ENCODE measurements around the gene HAGHL.
A peak's percentile ranks its signal among the peaks of the same experiment; 100 is the strongest.

Gene HAGHL

DNA sequence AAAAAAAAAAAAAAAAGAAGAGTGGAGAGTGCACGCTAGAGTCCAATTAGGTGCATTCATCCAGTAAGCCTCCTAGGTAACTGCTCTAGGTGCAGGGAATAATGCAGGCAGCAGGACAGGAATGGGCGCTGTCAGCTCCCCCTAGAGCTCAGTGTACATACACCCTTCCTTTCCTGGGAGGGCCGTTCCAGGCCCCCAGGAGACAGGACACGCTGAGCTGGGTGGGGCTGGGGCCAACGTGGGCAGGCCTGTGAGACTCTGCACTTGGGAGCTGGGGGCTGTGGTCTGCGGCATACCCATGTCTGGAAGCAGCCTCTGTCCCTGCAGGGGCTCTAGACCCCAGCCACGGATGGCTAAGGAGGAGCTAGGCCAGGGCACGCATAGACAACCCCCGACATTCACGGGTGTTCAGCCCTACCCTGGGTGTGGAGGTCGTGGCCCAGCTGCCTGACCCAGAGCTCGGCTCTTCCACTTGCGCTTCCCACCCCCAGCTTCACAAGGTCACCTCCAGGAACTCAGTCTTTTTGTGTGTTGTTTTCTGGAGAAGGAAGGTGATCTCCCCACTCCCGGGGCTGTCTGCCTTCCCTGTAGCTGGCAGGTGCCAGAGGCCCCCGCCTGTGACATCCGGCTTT, 7.0 kb upstream of the HAGHL start:
- DNase-seq = peak in 16 of 58 donors; percentile 26 to 75 (median 55)

DNA sequence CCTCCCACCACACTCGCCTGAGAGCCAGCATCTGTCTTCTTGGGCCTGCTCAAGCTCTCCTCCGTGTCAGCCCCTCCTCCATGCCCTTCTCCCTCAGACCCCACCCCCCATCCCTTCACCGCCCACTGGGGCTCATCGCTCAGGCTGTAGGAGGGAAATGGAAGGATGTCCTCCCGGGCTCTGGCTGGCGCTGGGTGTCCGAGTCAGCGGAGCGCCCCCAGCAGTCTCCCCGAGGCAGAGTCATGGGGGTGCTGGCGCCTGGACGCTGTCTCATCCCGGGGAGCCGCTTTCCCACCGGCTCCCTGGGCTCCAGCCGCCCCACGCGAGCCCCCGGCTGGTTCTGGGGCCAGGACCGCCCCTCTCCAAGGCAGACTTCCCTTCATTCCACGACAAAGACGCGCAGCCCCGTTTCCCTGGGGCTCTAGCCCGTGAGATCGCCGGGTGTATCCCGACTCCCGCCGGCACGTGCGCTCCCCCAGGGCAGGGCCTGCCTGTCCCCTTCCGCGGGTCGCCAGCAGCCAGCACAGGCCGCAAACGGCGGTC, 6.4 kb upstream of the HAGHL start:
- DNase-seq = peak in 57 of 58 donors; percentile 43 to 90 (median 72)

DNA sequence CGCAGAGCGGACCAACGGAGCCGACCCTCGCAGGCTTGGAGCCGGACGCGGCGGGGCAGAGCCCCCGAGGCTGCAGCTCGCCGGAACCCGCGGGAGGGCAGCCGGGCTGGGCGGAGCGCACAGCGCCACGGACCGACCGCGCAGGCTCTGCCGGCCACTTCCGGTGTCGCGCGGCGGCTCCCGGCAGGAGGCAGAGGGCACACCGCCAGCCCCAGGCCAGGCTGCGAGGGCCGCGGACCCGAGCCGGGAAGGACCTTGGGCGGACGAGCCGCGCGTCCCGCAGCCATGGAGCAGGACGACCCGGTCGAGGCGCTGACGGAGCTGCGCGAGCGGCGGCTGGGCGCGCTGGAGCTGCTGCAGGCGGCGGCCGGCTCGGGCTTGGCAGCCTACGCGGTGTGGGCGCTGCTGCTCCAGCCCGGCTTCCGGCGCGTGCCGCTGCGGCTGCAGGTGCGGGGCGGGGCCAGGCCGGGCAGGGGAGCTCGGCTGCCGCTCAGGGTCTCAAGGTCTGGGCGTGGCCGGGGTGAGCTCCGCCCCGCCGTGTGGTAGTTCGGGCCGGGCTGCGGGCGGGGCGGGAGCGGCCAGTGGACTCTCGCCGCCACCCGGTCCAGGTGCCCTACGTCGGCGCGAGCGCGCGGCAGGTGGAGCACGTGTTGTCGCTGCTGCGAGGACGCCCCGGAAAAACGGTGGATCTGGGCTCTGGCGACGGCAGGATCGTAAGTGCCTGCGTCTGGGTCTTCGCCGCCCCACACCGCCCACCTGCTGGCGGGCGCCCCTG, 5.7 kb upstream of the HAGHL start, which contains the start of gene ANTKMT:
ANTKMT (plus strand) TSS at position 157 of the 775 bp plus-strand sequence; CDS start at position 286, 129 bp downstream.
- peak in 57 of 58 donors; percentile 38 to 89 (median 77) for DNase-seq

DNA sequence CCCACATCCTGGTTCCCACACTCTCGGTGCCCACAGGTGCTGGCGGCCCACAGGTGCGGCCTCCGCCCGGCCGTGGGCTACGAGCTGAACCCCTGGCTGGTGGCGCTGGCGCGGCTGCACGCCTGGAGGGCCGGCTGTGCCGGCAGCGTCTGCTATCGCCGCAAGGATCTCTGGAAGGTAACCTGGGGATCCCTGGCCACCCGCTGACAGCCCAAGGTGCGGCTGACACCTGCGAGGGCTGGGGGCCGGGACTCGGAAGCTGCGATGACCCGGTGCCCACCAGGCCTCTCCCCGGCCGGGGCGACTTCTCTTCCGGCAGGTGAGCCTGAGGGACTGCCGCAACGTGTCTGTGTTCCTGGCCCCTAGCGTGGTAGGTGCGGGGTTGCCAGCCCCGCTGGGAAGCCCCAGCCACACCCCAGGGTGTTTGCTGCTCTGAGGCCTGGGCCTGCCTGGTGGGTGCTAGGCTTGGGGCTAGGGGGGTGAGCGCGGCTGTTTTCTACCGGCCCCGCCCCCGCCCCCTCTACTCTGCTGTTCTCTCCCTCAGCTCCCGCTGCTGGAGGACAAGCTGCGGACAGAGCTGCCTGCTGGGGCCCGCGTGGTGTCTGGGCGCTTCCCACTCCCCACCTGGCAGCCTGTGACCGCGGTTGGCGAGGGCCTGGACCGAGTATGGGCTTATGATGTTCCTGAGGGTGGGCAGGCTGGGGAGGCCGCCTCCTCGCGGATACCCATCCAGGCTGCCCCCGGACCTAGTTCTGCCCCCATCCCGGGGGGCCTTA, 5.0 kb upstream of the HAGHL start:
- peak in 1 of 58 donors; percentile 39 for DNase-seq

DNA sequence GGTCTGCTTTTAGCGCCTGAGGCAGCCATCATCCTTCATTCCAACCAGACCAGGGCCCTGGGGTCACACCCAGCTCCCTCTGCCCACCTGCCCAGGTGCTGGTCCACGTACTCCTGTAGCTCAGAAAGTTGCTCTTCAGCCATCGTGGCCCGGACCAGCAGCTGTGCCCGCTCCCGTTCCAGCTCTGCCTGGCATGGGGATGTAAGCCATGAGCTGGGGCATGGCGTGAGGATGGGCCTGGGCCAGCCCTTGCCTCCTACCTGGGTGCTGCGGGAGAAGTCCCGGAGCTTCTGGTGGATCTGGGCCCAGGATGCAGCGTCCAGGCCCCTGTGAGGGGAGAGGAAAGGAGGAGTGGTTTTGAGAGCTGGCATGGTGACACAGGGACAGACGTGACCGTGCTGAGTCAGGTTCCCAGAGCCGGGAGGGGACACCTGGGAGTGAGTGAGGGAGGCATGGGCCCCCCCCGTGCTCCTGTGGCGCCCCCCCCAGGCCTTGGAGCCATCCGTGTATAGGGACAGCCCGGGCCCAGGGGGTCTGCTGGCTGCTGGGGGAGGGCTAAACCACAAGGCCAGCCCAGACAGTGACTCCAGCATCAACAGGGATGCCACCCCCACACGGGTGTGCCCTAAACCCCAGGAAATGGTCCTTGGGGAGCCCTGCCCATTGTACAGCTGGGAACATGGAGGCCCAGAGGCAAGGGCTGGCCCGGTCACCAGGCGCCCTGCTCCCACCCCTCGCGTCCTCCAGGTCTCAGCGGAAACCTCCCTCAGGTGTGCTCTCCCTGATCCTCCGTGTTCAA, 3.9 kb upstream of the HAGHL start:
- DNase-seq = no peak

DNA sequence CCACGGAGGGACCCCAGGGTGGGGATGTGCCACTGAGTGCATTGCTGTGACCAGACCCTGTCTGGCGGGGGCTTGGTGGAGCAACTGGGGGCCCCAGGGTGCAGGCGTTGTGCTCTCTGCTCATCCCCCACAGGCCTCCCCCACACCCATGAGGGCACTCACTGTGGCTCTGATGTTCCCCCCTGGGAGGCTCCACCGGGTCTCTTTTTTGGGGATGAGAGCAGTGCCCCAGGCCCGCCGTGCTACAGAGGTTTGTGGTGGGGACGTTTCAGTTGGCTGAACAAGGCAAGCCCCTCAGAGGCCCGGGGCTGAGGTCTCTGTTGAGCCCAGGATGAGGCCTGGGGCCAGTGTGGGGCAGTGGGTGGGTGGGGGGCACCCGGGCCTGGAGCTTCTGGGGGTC, 3.2 kb upstream of the HAGHL start:
- DNase-seq = no peak

DNA sequence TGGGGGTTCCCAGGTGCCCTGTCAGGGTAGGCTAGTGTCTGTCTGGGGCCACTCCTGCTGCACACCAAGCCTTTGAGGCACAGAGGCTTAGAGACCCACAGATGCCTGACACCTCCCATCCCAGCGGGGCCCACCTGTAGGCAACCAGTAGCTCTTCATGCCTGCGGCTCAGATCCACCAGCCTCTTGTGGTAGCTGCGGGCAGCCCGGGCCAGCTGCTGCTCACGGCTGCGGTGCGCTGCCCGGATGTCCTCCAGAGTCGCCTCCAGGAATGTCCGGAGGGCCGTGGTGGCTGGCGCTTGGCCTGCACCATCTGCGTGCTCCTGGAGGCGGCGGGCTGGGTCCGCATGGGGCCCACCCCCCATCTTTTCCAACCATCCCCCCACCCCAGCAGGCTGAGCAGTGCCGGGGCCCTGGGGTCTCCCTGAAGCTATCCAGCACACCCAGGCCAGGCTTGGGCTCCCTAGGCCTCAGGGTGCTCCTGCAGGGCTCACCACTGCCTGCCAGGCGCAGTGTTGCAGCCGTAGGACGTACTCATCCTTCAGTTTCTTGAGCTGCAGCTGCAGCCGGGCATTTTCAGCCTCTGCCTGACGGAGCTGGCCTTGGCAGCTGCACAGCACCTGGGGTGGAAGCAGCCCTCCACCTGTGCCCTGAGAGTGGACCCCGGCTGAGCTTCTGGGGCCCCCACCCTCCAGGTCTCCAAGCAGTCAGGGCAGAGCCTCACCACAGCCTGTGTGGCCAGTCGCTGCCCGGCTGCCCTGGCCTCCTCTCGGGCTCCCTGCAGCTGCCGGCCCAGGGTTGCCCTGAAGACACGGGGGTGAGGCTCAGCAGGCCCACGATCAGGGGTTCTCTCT, 2.5 kb upstream of the HAGHL start:
- DNase-seq = no peak

DNA sequence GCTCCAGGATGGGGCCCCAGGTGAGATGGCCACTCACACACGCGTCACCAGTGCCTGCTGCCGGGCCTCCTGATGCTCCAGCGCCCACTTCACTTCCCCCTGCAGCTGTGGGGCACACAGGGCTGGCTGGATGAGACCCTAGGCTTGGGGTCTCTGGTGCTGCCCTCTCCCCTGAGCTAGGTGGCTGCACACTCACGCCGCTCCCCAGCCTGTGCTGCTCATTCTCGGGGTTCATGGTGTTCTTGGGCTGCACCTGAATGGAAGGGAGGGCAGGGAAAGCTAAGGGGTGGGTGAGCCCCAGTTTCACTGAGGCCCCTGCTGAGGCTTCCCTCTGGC, 1.9 kb upstream of the HAGHL start:
- DNase-seq = no peak

DNA sequence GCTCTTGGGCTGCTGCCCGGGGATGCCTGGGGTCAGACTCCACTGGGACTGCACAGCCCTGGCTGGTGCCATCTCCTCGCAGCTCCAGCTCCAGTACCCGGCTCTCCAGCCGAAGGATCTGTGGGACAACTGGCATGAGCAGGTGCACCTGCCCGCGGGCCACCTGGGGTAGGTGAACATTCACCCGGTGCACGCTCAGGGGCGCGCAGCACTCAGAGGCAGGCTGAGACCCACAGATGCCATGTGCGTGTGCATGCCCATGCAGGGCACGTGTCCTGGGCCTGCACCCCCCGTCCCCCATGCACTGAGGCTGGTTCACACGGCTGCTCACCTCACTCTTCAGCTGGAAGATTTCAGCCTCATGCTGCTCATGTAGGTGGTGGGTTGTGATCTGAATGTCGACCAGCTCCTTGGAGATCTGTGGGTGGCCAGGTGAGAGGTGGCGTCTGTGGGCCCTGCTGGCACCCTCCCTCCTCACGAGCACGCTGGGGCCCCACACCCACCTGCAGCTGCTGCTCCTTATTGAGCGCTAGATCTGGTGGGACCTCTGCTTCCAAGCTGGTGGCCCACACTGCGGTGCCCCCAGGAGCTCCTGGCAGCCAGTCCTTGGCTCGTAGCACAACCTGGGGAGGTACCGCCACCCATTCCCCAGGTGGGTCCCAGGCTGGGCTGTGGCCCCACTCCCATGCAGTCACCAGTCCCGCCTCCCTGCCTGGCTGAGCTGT, 1.3 kb upstream of the HAGHL start:
- no peak for DNase-seq

DNA sequence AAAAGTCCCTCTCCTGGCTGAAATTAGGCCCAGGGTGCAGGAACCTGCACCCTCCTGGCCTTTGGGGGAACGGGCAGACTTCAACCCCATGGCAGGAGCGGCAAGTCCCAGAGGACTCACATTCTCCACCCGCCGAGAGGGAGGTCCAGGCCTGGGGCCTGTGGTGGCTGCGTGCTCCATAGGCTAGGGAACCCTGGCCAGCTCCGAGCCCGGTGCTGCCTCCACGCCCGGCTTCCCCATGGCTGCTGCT, 793 bp upstream of the HAGHL start:
- peak in 1 of 58 donors; percentile 27 for DNase-seq

DNA sequence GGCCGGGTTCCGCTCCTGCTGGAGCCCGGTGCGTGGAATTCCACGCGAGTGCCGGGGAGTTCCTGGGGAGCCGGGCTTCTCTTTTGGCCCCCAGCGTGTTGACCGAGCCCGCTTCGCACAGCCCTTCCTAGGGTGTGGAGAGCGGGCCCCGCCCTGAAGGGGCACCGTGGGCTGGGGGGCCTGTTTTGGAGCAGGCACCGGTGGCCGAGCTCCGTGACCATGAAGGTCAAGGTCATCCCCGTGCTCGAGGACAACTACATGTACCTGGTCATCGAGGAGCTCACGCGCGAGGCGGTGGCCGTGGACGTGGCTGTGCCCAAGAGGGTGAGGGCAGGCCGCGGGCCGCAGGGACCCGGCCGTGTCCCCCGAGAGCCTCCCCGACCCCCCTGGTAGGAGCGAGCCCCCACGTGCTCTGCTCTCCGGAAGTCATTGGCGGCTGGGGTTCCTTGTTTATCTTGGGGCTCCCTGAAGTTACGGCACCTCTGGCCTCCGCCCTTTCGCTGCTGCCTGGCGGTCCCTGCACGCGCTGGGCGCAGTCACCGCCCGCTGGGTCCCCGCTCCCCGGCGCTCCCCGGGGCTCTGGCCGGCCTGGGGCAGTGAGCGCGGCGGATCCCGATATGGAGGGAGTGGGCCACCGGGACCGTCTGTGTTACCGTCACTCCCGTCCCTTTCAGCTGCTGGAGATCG, 528 bp downstream of the HAGHL start:
- DNase-seq = no peak

DNA sequence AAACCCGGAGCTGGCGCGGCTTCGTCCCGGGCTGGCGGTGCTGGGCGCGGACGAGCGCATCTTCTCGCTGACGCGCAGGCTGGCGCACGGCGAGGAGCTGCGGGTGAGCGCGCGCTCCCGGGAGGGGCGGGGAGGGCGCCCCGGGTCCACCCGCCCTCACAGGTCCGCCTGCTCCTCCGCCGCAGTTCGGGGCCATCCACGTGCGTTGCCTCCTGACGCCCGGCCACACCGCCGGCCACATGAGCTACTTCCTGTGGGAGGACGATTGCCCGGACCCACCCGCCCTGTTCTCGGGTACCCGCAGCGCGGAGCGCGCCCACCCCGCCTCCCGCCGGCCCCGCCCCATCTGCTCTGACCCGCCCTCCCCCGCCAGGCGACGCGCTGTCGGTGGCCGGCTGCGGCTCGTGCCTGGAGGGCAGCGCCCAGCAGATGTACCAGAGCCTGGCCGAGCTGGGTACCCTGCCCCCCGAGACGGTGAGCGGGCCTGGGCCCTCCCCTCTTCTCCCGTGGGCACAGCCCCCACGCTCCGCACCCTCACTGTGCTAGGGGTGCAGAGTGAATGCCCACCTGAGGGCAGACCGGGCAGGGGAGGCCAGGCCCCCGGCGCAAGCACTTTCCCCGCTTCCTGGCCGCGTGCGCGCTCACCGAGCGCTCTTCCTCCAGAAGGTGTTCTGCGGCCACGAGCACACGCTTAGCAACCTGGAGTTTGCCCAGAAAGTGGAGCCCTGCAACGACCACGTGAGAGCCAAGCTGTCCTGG, 1.4 kb downstream of the HAGHL start:
- peak in 50 of 58 donors; percentile 28 to 82 (median 61) for DNase-seq

DNA sequence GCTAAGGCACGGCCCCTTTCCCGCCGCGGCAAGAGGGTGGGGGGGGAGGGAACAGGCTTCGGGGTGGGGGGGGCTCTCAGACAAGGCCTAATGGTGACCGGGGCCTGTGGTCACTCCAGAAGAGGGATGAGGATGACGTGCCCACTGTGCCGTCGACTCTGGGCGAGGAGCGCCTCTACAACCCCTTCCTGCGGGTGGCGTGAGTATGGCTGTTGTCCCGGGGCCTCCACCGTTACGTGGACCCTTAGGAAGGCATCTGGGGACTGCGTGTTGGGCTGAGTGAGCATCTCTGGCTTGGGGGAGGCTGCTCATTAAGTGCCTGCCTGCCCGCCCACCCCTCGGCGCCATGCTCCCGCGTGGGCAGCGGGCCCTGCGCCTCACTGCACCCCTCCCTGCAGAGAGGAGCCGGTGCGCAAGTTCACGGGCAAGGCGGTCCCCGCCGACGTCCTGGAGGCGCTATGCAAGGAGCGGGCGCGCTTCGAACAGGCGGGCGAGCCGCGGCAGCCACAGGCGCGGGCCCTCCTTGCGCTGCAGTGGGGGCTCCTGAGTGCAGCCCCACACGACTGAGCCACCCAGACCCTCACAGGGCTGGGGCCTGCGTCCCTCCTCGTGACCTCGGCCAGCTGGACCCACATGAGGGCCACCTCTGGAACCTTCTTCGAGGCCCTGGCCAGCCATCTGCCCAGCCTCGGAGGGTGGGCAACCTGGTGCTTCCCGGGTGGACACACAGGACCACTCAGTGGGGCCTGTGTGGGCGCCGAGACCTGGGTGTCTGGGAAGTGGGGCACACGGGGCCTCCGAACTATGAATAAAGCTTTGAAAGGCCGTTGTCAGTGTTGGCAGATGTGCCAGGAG, 2.2 kb downstream of the HAGHL start:
- peak in 5 of 58 donors; percentile 29 to 60 (median 44) for DNase-seq

DNA sequence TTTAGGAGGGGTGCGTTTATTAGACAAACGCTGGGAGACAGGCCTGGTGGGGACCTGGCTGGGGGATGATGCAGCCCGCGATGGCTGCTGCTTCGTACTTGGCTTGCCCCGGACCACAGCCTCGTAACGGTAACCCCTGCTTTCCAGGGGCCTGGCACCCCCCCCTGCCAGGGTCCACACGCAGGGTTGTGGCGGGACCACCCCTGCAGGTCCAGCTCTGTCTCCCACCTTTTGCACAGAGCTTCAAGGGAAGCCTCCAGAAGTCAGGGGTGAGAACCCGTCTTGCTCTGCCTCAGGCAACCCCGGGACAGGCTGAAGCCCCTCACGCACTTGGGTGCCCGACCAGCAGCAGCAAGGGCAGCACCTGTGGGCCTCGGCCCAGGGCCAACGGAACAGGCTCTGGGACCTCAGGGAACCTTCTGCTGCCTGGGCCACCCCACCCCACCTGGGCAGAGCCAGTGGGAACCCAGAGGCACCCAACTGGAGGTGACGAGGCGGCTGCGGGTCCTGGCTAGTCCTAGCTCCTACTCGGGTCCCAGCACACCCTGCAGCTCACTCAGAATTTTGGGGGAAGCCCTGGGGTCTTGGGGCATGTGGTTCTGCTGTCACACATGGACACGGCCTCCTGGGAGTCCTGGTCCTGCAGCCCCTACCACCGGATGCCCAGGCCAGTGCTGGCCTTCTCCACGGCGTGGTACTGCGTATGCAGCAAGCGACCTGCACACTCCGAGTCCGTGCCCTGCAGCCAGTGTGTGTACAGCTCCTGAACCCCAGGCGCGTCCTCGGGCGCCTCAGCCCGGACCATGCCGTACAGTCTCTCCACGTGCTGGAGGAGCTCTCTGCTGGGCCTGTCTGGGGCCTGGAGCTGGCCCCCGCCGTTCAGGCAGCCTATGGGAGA, 3.1 kb downstream of the HAGHL start:
- DNase-seq = no peak

DNA sequence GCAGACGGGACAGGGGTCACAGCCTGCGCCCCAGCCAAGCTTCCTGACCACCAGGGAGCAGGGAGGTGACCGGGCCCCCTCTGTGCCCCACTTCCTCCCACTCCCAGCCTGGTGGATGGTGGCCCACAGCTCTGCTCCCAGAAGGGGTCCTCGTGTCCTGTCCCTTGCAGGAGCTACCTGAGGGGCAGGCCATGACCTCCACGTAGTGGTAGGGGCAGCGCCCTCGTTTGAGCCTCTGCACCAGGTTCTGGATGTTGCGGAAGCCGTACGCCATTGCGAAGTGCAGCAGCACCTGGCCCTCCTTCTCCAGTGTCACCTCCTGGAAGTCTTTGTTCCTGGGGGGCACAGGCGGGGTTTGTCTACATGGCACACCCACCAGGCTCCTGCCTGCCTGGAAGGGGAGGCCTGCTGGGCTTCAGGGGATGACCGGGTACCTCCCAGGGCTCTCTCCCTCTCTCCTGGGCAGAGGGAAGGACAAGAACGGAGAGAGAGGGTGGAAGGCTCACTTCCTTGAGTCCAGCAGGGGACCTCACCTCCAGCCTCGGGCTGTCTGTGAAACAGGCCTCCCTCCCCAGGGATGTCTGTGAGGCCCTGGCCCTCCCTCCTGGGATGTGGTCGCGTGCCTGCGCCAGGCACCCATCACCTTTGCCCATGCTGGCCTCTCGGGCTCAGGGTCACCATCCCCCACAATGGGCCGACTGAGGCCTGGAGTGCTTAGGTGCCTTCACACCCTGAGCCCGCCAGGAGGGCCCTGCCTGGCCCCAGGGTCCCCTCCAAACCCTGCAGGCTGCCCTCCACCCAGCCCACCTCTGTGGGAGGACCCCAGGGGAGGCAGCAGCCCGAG, 4.0 kb downstream of the HAGHL start:
- DNase-seq = no peak

Measured in anterior cingulate cortex (tissue), 58 donors.